MM.1S (cell line): ENCODE data around the gene PDCD2L.

Experiments
- EZH2 ChIP-seq: fragments of 300-600 bp; sonication (generic); optimal IDR thresholded peaks from 2 replicates; pipeline ENCODE3; 2017; ENCODE audit warnings: low read depth, mild to moderate bottlenecking, antibody characterized with exemption, low read length, mixed read lengths
- TF ChIP-seq, protein P1 (sequence below): fragments of 300-600 bp; sonication (generic); IDR thresholded peaks from 2 replicates; pipeline ENCODE4 v1.5.1; 2016; ENCODE audit warnings: antibody characterized with exemption, low read length, mixed read lengths

DNA sequence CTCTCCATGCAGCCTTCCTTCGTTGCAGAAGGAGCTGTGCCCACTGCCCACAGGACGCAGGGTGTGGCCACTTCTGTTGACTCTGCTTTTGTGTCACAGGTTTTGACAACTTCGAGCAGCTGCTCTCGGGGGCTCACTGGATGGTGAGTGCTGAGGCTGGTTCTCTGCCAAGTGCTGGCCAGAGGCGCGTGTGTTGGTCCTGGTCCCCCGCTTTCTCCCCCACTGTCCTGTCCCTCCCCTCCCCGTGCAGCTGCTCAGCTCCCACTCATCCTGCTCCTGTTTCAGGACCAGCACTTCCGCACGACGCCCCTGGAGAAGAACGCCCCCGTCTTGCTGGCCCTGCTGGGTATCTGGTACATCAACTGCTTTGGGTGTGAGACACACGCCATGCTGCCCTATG lies 10.6 kb upstream of the PDCD2L start:
- no peak for TF ChIP-seq EZH2
- TF ChIP-seq, protein P1, sequence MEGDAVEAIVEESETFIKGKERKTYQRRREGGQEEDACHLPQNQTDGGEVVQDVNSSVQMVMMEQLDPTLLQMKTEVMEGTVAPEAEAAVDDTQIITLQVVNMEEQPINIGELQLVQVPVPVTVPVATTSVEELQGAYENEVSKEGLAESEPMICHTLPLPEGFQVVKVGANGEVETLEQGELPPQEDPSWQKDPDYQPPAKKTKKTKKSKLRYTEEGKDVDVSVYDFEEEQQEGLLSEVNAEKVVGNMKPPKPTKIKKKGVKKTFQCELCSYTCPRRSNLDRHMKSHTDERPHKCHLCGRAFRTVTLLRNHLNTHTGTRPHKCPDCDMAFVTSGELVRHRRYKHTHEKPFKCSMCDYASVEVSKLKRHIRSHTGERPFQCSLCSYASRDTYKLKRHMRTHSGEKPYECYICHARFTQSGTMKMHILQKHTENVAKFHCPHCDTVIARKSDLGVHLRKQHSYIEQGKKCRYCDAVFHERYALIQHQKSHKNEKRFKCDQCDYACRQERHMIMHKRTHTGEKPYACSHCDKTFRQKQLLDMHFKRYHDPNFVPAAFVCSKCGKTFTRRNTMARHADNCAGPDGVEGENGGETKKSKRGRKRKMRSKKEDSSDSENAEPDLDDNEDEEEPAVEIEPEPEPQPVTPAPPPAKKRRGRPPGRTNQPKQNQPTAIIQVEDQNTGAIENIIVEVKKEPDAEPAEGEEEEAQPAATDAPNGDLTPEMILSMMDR: no peak
